GM11168 (cell line): ENCODE results near the gene RREB1.
"Not testable (repeated sequence)": the region's sequence is repeated elsewhere in the genome, so short reads cannot be mapped to it uniquely, and the experiment has no call there.

Experiments
- in situ Hi-C: fragments of 300-500 bp; cut with MboI; formaldehyde crosslinking; loops from one replicate; pipeline ENCODE4 v1.12.0; 2022; ENCODE audit warnings: low sequenced_read_pairs; ENCODE audit not compliant: unreplicated experiment

RREB1 gene

DNA sequence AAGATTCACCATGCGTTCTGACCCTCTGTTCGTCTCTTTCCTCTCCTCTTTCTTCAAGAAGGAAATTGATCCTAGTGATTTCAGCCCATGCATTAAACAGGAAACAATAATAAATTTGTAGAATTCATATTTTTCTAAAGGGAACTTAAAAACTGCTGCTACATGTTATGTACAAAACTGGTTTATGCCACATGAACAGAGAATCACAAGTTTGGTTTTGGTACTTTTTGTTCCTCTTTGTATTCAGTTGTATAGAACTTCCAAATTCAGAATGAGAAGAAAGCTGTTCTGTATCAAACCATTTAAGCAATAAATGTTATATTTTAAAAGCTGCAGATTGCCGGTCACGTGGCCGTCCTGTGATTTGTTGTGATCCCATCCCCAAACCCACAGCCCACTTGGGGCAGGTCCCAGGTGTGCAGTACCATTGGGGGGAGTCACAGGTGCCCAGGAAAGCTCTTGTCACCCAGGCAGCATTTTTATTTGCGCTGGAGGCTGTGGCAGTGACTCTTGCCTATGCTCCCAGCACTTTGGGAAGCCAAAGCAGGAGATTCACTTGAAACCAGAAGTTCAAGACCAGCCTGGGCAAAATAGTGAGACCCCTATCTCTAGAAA lies 144.0 kb downstream of the RREB1 start:
- in situ Hi-C loops, result no loop called here

DNA sequence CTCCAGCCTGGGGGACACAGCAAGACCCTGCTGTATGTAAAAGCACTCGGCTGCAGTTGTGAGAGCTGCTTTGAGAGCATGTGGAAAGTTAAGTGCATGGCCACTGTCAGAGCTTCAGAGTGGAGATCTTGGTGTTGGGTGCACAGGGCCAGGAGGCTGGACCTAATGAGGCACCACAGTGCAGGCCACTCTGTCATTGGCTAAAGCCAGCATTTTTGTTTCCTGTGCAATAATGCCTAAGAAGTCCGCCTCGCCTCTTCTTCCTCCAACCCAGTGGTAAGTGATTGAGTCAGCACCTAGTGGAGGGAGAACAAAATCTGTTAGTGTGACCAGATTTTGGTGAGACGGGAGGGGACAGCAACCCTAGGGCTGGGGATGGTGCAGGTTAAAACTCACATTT lies 144.6 kb downstream of the RREB1 start:
- in situ Hi-C loops, result no loop called here

DNA sequence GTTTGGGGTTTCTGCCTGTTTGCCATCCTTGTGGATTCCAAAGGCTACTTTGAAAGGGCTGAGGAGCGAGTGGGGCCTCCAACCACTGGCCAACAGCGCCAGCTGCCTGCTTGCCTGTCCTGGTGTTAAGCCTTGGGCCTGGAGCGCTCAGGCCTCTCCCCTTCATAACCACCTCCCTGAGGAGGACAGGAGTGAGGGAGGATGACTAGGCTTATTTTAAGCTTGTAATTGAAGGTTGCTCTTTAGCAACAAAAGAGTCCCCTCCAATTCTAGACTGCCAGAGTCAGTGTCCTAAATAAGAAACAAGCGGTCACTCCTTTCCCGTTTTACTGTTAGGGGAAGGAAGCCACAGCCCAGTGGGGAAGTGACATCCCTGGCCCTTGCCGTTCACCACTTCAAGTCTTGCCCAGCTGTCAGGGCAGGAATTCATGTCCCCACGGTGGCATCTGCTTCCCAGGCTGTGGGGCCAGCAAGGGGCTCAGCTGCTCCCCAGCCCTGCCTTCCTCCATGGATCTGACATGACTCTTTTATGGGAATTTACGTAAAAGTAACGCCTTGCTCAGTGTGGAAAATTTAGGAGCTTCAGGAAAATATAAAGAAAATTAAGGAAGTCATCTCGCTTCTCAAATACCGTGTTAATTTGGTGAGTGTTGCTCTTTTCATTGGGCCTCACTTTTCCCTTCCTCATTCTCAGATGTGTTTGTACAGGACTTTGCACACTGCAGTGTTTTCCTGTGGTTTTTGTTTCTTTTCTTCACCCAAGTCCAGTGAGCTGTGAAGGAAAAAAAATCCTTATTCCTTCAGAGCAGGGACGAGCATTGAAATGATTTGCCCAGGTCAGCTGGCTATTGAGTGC lies 147.4 kb downstream of the RREB1 start:
- in situ Hi-C loops, result no loop called here

DNA sequence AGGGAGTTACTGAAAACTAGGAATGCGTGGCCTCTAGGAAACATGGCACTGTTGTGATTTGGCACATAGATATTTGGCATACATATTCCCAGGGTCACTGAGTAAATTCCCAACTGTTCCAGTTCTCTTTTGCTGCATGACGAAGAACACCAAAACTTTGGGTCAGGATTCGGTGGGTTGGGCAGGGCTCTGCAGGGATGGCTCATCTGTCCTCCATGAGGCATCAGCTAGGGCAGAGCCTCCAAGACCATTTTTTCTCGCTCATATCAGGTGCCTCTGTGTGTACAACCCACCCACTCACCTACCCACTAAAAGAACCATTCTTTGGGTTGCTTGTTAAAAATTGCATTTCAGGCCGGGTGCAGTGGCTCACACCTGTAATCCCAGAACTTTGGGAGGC lies 148.2 kb downstream of the RREB1 start:
- in situ Hi-C loops, result no loop called here

DNA sequence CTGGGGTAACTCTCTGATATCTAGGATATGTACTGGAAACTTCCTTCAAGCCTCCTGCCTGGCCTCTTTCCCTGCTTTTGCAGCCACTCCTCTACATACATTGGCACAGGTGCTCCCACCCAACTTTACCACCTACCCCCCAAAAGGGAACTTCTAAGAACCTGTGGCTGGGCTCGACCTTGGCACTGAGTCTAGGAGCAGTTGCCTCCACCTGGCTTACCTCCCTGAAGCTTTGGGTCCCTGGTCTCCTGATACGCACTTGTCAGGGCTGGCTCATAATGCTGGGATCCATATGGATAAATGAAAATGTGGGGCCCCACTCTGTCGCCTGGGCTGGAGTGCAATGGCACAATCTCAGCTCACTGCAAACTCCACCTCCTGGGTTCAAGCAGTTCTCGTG lies 149.0 kb downstream of the RREB1 start:
- in situ Hi-C loops, result no loop called here

DNA sequence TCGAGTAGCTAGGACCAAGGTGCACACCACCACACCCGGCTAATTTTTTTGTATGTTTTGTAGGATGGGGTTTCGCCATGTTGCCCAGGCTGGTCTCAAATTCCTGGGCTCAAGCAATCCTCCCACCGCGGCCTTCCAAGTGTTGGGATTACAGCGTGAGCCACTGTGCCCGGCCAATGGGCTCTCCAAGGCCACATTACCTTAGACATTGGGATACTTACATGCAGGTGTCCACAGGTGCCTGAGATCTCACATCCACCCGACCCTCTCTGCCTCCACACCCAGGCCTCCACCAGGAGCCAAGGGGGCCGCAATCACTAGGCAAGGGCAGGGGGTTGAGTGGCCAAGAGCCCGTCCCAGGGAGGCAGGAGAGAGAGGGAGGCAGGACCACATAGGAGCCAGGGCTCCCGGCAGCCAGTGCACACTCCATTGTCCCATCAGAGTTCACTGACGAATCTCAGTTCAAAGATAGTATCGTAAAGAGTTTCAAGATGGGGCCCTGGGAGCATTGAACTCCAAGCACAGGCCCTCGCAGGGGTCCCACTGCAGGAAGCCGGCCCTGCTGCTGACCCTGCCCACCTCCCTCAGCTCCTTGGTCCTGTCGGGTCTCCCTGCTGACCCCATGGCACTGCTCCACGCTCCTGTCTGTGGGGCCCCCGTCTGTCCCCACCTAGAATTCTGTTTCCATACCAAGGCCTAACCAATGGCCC lies 149.9 kb downstream of the RREB1 start:
- in situ Hi-C loops, result no loop called here

DNA sequence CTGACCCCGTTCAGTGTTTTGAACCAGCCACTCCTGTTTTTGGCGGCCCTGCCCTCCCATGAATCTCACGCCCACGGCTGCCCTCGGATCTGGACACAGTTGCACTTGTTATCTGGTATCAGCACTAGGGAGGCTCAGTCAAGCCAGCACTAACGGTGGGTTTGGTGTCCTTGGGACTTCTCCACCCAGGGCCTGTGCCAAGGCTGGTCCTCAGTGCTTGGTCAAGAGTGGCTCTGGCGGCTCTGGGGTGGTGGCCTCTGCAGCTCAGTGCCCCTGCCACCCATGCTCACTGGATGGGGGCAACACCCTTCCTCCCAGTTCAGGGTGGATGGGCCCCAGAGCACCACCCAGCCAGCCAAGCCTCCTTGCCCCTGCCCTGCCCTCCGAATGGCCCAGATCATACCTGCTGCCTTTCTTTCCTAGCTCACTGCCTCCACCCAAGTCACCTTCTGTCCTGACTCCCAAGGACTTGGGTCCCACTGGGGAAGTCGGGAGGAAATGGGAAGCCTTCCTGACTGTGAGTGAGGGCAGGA lies 150.5 kb downstream of the RREB1 start:
- in situ Hi-C loops, result no loop called here

DNA sequence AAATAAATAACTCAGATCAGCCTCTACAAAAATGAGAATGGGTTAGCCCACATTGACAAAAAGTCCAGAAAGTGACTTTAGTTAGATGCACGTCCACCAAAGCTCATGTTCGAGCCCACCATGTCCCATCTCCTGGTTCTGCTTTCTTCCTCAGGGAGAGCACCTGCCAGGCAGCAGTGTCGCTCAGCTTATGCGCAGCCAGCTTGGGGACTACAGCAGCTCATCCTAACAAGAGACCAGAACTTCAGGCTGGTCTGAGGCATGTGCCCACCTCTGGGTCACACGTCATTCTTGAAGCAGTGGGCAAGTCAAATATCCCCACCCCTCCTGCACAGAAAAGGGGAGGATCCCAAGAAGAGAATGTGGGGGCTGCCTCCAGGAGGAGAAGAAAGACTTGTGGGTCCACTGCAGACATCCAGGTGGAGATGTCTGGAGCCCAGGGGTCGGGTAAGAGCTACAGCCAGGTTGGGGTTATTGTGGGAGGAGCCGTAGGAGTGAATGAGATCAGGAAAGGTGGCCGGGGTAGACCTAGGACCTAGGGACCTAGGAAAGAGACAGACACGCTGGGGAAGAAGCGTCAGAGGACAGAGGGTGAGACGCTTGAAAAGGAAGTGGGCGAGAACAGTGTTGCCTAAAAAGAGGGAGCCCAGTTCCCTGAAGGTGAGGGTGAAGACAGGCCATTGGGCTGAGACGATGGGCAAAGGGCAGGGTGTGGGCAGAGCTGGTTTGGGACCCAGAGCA lies 152.7 kb downstream of the RREB1 start:
- in situ Hi-C loops, result no loop called here

DNA sequence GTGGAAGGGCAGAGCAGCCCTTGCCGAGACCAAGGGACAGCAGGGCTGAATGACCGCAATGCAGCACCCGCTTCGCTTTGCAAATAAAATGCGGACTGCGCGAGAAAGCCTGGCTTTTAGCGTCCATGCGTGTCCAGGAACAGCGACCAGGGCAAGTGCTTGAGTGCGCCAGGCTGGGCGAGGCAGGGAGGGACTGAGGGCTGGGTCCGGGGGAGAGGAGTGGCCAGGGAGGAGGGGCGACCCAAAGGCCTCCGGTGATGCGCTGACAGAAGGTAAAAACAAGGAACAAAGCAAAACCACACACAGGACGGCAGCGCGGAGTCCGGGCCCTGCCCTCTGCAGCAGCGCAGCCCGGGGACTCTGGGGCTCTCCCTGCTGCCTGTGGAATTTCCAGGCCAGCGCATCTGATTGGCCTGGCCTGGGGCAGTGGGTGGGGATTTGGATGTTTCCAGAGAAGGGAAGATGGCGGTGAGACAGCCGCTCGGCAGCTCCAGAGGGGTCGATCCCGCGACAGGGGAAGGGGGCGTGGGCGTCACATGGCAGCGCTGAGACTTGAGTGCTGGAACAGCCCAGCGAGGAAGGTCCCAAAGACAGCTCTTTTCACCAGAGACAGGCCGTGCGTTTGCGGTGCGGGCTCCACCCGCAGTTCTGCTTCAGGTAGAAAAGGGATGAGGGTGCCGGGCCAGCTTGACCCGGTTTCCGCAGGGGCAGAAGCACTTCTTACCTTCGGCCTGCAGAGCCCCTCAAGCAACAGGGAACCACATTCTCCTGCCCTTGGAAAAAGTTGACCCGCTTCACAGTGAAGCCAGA lies 153.5 kb downstream of the RREB1 start:
- in situ Hi-C loops, result no loop called here

DNA sequence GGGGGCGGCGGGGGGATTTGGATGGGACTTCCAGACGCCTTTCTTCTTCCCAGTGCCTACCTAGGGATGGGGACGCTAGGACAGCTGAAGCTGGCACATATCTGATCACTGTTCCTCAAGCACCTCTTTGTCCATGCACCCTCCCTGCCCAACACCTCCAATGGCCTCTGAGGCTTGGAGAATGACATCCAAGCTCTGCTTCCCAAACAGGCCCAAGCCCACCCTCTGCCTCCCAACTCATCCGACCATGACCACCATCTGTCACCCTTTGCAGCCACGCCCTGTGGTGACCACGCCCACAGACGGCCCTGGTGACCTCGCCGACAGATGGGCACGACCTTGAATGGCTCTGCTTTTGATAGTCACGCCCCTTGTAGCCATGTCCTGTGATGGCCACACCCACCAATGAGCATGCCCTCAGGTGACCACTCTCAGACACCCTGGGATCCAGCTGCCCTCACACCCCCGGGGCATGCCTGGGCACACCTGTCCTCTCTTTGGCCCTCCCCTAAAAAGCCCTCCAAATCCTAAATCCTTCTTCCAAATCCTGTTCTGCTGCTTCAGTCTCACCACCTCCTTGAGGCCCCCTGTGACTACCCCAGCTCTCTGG lies 154.2 kb downstream of the RREB1 start:
- in situ Hi-C loops, result no loop called here

DNA sequence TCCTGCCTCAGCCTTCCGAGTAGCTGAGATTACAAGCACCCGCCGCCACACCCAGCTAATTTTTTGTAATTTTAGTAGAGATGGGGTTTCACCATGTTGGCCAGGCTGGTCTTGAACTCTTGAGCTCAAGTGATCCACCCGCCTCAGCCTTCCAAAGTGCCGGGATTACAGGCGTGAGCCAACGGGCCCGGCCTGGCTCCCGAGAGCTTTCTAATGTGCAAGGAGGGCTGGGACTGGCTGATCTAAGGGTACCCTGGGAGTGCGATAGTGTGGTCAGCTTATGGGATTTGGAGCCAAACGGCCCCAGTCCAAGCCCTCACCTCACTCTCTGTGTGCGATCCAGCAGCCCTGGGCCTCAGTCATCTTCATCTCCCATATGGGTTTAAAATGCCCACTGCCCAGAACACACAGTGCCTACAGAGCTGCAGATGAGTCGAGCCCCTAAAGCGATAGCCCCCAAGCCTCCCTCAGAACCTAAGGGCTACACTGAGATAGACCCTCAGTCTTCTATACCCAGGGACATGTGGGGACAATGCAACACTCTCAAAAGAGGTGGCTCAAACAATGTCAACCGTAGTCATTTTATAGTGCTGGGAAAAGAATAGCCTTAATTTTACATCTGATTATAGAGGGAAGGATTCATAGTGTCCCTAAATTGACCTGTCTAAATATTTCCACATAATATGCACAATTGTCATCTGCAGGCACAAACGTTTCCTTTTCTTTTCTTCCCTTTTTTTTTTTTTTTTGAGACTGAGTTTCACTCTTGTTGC lies 155.2 kb downstream of the RREB1 start:
- in situ Hi-C loops, result no loop called here

DNA sequence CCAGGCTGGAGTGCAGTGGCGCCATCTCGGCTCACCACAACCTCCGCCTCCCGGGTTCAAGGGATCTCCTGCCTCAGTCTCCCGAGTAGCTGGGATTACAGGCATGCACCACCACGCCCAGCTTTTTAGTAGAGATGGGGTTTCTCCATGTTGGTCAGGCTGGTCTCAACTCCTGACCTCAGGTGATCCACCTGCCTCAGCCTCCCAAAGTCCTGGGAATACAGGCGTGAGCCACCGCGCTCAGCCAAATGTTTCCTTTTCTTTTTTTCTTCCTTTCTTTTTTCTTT lies 155.7 kb downstream of the RREB1 start:
- in situ Hi-C loops, result not testable (repeated sequence)

DNA sequence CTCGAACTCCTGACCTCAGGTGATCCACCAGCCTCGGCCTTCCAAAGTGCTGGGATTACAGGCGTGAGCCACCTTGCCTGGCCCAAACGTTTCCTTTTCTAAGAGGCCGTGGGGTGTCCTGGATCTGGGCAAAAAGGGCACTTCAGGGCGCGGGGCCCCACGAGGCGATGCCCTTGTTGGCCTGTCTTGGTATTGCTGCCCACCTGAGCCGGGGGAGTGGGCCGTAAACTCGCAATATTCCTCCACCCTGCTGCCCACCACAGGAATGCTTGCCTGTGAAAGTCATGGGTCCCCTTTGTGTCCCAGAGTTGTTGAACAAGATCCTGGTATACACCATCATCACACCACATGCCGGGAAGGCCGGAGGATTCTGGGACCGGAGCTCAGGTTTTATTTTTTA lies 156.3 kb downstream of the RREB1 start:
- in situ Hi-C loops, result no loop called here

DNA sequence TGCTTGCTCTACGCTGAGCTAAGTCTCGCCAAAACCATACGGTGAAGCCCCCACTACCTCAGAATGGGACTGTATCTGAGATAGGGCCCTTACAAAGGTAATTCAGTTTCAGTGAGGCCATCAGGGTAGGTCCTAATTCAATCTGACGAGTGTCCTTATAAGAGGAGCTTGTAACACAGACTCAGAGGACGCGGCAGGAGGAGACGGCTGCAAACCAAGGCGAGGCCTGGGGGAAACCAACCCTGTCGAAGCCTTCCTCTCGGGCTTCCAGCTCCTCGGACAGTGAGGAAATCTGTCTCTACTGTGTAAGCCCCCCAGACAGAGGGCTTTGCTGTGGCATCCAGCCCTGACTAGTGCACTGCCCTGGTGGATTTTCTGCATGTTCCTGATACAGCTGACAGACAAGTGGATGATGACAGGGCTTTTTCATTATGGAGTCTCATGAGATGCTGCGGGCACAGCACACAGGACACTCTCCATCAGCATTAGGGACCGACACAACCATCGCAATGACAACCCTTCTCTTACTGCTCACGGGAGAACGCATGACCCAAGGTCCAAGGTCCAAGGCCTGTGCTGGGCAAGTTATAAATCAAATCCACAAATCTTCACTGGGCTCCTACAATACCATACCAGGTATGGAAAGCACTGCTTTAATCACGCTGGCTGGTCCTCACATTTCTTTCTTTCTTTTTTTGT lies 157.1 kb downstream of the RREB1 start:
- in situ Hi-C loops, result no loop called here

DNA sequence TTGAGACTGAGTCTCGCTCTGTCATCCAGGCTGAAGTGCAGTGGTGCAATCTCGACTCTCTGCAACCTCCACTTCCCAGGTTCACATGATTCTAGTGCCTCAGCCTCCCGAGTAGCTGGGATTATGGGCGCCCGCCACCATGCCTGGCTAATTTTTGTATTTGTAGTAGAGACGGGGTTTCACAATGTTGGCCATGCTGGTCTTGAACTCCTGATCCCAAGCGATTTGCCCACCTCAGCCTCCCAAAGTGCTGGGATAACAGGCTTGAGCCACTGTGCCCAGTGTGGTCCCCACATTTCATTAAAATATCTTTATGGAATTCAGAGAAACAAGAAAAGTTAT lies 157.6 kb downstream of the RREB1 start:
- in situ Hi-C loops, result not testable (repeated sequence)

DNA sequence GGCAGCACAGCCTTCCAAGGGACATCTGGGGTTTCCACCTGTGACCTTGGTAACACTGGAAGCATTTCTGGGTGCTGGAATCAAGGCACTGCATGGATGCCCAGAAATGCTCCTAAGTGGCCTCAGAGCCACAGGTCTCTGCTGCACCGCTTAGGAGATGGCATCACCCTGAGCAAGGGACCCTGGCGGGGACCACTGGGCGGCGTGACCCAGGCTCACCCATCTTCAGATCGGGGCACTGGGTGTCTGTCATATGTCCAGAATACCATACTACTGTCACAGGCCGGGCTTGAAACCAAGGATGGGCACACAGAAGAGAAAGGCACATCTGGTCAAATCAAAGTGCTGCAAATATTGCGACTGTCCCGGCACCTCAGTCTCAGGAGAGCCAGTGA lies 159.3 kb downstream of the RREB1 start:
- in situ Hi-C loops, result no loop called here

DNA sequence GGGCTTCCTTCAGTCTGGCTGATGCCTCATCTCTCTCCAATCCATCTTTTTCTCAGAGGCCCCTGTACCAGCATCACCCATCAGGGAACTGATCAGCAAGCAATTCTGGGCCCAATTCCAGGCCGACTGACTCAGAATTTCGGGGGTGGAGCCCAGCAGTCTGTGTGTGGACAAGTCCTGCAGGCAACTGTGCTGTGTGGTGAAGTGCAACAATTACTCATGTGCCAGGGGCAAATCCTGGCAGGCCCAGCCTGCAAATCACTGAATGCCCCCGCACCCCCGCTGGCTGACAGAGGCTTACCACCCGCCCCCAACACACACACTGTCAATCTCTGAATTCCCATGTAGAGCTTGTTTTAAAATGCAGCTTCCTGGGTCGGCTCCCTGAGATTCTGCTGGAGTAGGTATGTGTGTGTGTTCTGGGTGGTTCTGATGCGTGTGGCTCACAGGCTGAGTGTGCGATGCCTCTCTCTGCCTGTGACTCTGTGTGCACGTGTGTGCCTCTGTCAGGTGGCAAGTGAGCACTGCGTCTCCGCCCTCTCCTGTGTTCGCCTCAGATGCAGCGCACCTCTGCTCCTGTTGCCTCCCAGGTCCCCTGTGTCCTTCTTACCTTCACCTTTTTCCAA lies 159.8 kb downstream of the RREB1 start:
- in situ Hi-C loops, result no loop called here

DNA sequence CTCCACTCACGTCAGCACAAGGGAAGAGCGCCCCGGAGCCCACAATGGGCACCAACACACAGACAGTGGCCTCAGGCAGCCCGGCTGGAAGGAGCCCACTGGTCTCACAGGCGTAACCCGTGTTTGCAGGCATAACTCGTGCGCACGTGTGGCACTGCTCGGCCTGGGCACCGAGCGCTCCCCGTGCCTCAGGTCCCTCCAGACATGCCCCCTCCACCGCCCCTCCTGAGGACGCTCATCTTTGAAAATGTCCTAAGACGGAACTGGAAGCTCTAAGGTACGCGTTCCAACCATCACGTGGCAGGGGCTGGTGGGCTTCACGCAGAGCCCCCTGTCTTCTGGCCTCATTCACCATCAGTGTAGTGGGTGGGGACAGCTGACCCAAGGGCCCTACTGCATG lies 160.6 kb downstream of the RREB1 start:
- in situ Hi-C loops, result no loop called here
